K562 (cell line): Measurements from ENCODE around the gene TMC5. TPM values are rescaled to one million over a fixed set of nuclear protein-coding genes. Genes with fewer than 3 reads are reported as not detected.

Experiments
- CREB3L1 ChIP-seq: fragments of 450-650 bp; IDR thresholded peaks from 2 replicates; pipeline ENCODE4 v1.6.1; 2014; ENCODE audit warnings: low read depth, mild to moderate bottlenecking, moderate library complexity, borderline replicate concordance
- CTCFL ChIP-seq: IDR thresholded peaks from 2 replicates; pipeline ENCODE4 v1.6.1; 2011; ENCODE audit warnings: borderline replicate concordance, low read depth, mild to moderate bottlenecking, moderate library complexity, low read length; ENCODE audit not compliant: insufficient read depth, poor library complexity, severe bottlenecking
- ELF1 ChIP-seq: fragments of 200-800 bp; sonication (Bioruptor generic); IDR thresholded peaks from 2 replicates; pipeline ENCODE4 v1.6.1; 2016; ENCODE audit warnings: missing genetic modification characterization, missing compliant biosample characterization
- GTF2F1 ChIP-seq: IDR thresholded peaks from 2 replicates; pipeline ENCODE4 v1.6.1; 2011; ENCODE audit warnings: low read depth, low read length, improper control_type of control experiment
- MLLT1 ChIP-seq, 2 experiments: fragments of 450-650 bp; IDR thresholded peaks; 2 replicates each; pipeline ENCODE4 v1.6.1; 2016
- POLR2A ChIP-seq: fragments of 450-650 bp; conservative IDR thresholded peaks from 2 replicates; pipeline ENCODE4 v1.6.1; 2016
- SAFB ChIP-seq: fragments of 200-400 bp; formaldehyde crosslinking; IDR thresholded peaks from 2 replicates; pipeline ENCODE4 v1.6.1; 2017; ENCODE audit warnings: low read depth, low read length, borderline replicate concordance
- ZNF12 ChIP-seq: sonication (generic); formaldehyde crosslinking; IDR thresholded peaks from 2 replicates; pipeline ENCODE4 v1.4.0; 2020; ENCODE audit warnings: mild to moderate bottlenecking, missing genetic modification reagents
- polyA plus RNA-seq, 8 experiments: library from polyadenylated mRNA; depleted of rRNA in 4 of 8; stranded (reverse) in 5 of 8; unstranded in 3 of 8; fragments of >200 nt; fragmentation: Nextera tagmentation in 2 of 8; fragmentation: Illumina TruSeq in 1 of 8; extraction: Ambion mirVana in 2 of 8; extraction: Trizol in 1 of 8; gene quantifications; 2 replicates each; pipeline versions ENCODE4 v1.2.1 to v1.2.3, GENCODE V29; 2011 to 2014; ENCODE audit warnings: inconsistent platforms in 1 of 8, missing spikeins in 1 of 8
- total RNA-seq, 7 experiments: library from RNA; depleted of rRNA in 6 of 7; stranded (reverse); fragments of >200 nt in 6 of 7; fragmentation: Illumina TruSeq in 2 of 7; extraction: Trizol in 2 of 7; gene quantifications; 2 replicates each; pipeline versions ENCODE4 v1.2.1 to v1.2.3, GENCODE V29; 2011 to 2021; ENCODE audit warnings: low replicate concordance in 1 of 7
- TF ChIP-seq, protein P1 (sequence below), 2 experiments: fragments of 450-650 bp; formaldehyde crosslinking in 1 of 2; IDR thresholded peaks; 2 replicates each; pipeline versions ENCODE4 v1.4.0 to v1.6.1; 2014 to 2020; ENCODE audit warnings: mild to moderate bottlenecking in 2 of 2, borderline replicate concordance in 1 of 2, low read depth in 1 of 2

The TMC5 gene
- total and polyA plus RNA-seq, 9 of the 15 experiments (the other 6 are each of a cell fraction or from before 2014, with no cell fraction given) = 0.83 to 2.6 (median 1.6) TPM

DNA sequence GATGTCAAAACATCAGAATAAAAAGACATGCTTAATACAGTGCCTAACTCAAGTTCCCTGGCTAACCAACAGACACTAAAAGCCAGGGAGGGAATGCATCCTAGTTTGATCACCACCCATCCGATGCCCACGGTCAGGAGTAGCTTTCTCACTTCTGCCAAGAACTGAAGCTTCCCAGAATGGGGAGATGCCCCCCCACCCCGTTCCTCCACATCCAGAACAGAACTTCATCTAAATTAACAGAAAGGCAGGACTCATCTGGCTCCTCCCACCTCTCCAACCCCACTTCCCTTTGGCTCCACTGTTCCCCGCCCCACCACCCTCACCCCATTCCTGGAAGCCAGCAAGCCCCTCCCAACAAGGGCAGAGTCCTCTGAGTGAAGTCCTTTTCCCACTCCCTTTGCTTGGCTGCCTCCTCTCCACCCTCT is 70.5 kb downstream of the TMC5 start (continued):
- TF ChIP-seq, protein P1, sequence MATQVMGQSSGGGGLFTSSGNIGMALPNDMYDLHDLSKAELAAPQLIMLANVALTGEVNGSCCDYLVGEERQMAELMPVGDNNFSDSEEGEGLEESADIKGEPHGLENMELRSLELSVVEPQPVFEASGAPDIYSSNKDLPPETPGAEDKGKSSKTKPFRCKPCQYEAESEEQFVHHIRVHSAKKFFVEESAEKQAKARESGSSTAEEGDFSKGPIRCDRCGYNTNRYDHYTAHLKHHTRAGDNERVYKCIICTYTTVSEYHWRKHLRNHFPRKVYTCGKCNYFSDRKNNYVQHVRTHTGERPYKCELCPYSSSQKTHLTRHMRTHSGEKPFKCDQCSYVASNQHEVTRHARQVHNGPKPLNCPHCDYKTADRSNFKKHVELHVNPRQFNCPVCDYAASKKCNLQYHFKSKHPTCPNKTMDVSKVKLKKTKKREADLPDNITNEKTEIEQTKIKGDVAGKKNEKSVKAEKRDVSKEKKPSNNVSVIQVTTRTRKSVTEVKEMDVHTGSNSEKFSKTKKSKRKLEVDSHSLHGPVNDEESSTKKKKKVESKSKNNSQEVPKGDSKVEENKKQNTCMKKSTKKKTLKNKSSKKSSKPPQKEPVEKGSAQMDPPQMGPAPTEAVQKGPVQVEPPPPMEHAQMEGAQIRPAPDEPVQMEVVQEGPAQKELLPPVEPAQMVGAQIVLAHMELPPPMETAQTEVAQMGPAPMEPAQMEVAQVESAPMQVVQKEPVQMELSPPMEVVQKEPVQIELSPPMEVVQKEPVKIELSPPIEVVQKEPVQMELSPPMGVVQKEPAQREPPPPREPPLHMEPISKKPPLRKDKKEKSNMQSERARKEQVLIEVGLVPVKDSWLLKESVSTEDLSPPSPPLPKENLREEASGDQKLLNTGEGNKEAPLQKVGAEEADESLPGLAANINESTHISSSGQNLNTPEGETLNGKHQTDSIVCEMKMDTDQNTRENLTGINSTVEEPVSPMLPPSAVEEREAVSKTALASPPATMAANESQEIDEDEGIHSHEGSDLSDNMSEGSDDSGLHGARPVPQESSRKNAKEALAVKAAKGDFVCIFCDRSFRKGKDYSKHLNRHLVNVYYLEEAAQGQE (IDR thresholded peaks at IDR 0.05; ENCODE audit: borderline replicate concordance) = no peak
- TF ChIP-seq, protein P1 (CRISPR knock-in tag; IDR thresholded peaks at IDR 0.05; ENCODE audit: low read depth) = no peak
- TF ChIP-seq ZNF12 (CRISPR knock-in tag) (no peak), GTF2F1 (no peak), POLR2A (peak; percentile 60), ELF1 (no peak), CREB3L1 (0 out of 2 replicates have a peak, but pooled peaks have one; percentile 6), SAFB (no peak), CTCFL (no peak), MLLT1 (IDR thresholded peaks at IDR 0.05) (no peak; a peak in 2 of 4 replicates)
